ENCODE results near the gene ZNF205. TPM values are rescaled to one million over a fixed set of nuclear protein-coding genes. Genes with fewer than 3 reads are reported as not detected.

Gene ZNF205
- 8.4 TPM for polyA plus RNA-seq (2013, experiment 1 of 2)
- 8.1 TPM for polyA plus RNA-seq (2013, experiment 2 of 2)

DNA sequence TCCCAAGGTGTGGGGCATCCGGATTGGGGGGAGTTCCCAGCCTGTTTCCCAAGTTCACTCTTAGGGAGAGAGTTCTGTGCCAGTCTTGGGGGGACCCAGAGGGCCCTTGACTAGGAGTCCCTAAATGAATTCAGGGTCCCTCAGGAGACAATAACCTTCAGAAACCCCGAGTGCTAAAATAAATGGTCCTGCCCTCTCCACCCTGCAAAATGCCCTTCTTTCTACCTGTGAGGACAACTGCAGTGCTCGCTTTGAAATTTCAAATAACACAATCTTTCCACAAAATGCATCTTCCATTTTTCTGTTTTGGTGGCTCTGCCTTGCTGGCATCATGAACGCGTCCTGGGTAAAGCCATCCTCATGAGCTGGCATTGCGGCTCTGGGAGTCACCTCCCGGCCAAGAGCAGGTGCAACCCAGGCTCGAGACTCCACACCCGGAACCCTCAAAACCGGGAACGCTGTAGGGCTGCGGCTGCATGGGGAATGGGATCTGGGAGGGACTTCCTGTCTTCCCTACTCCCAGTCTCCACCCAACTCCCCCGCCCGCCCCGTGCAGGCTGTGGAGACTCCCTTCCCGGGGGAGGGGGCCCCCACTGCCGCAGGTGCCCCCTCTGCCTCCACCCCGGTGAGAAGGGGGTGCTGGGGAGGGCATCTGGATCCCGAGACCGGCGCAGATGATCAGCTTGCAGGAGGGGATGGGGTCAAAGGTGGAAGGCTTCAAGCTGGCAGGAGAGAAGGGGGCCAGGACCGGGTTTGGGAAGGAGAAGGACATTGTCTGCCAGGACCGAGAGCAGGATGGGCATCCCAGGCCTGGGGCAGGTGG lies at the start of gene ZNF205:
Gene ZNF205, plus strand, starts transcription at position 529 of the 823 bp plus-strand sequence. CDS start 845 bp downstream, outside the sequence.
- Histone ChIP-seq H3K36me3 (ENCODE audit: control insufficient read depth in 1 of 2, insufficient read depth in 2 of 2, low read depth in 1 of 2, low read length in 2 of 2) (peaks cover 19 to 22% of the 10 kb centered on the region in 2 experiments), H2BK12ac (ENCODE audit: low read length in 2 of 2) (no peak within 1 kb of the TSS), H3K9me3 (ENCODE audit: control insufficient read depth, low read length) (no peaks in the 10 kb centered on the region), H3K14ac (ENCODE audit: low read length in 2 of 2) (peak within 1 kb of the TSS in 1 of 2 experiments; percentile 84), H3K18ac (ENCODE audit: low read depth in 1 of 2, low read length in 2 of 2) (peak within 1 kb of the TSS; percentile 62 to 72), H4K91ac (ENCODE audit: low read length) (peak within 1 kb of the TSS; percentile 87), H3K4me1 (ENCODE audit: control insufficient read depth, insufficient read depth, low read depth, low read length) (peaks cover 24% of the 10 kb centered on the region), H3K9ac (ENCODE audit: low read length) (peak within 1 kb of the TSS; percentile 85), H2BK120ac (ENCODE audit: low read depth, low read length) (no peak within 1 kb of the TSS), H2BK15ac (ENCODE audit: low read depth, poor library complexity, severe bottlenecking) (no peak within 1 kb of the TSS), H3K23ac (ENCODE audit: low read length in 2 of 2) (peak within 1 kb of the TSS in 1 of 2 experiments; percentile 67), H3K4me2 (ENCODE audit: low read length, poor library complexity, severe bottlenecking) (peak within 1 kb of the TSS; percentile 79), H2AK5ac (ENCODE audit: low read length, severe bottlenecking) (peak within 1 kb of the TSS; percentile 23), H3K27ac (ENCODE audit: low read length, poor library complexity, severe bottlenecking) (no peak within 1 kb of the TSS), H3K4ac (ENCODE audit: low read depth in 1 of 2, low read length in 2 of 2) (peak within 1 kb of the TSS; percentile 89), H4K8ac (ENCODE audit: low read length) (peak within 1 kb of the TSS; percentile 93), H2AFZ (ENCODE audit: low read depth, low read length) (peak within 1 kb of the TSS; percentile 78), H3K27me3 (ENCODE audit: control insufficient read depth in 1 of 2, insufficient read depth in 1 of 2, low read length in 2 of 2) (no peaks in the 10 kb centered on the region), H2BK5ac (ENCODE audit: low read depth, low read length, poor library complexity, severe bottlenecking) (no peak within 1 kb of the TSS), H3K79me1 (replicated peaks; ENCODE audit: low read length, poor library complexity, severe bottlenecking) (peaks cover 39% of the 10 kb centered on the region), H3K4me3 (ENCODE audit: insufficient read depth in 1 of 2, low read depth in 1 of 2, low read length in 2 of 2) (peak within 1 kb of the TSS; percentile 73 to 94)
- 12% methylated on average over 17 of the region's 23 CpGs for WGBS
- peak; percentile 74 for DNase-seq

DNA sequence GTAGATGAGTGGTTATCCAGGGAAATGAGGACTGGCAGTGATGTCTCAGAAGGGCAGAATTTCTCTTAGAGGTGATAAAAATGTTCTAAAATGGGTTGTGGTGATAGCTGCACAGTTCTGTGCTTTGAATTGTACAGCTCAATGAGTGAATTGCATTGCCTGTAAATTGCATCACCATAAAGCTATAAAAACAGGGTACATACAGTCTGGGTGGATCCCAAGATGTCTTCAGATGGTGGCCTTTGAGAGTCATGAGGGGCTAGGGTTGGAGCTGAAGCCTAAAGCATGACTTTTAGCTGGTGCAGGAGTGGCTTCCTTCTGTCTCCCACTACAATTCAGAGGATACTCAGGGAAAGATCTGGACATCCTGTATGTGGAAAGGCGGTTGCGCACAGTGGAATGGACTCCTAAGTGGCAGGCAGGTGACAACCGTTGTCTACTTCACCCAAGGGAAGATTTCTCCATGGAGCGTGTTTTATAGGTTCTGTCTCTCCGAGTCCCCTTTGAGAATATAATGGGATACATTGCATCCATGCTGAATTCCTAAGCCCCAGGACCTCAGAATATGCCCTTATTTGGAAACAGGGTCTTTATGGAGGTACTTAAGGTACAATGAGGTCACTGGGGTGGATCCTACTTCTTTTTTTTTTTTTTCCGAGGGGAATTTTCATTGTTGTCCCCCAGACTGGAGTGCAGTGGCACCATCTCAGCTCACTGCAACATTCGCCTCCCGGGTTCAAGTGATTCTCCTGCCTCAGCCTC lies 48.6 kb upstream of the ZNF205 start:
- Histone ChIP-seq H2AFZ (ENCODE audit: low read depth, low read length) (no peak overlapping the region), H3K9ac (ENCODE audit: low read length) (no peak overlapping the region), H2BK5ac (ENCODE audit: low read depth, low read length, poor library complexity, severe bottlenecking) (no peak overlapping the region), H3K27me3 (ENCODE audit: control insufficient read depth in 1 of 2, insufficient read depth in 1 of 2, low read length in 2 of 2) (peaks cover 0 to 17% of the 10 kb centered on the region in 2 experiments), H2BK12ac (ENCODE audit: low read length in 2 of 2) (no peak overlapping the region), H3K18ac (ENCODE audit: low read depth in 1 of 2, low read length in 2 of 2) (no peak overlapping the region), H3K36me3 (ENCODE audit: control insufficient read depth in 1 of 2, insufficient read depth in 2 of 2, low read depth in 1 of 2, low read length in 2 of 2) (peaks cover 0 to 17% of the 10 kb centered on the region in 2 experiments), H3K14ac (ENCODE audit: low read length in 2 of 2) (no peak overlapping the region), H4K91ac (ENCODE audit: low read length) (no peak overlapping the region), H3K9me3 (ENCODE audit: control insufficient read depth, low read length) (no peaks in the 10 kb centered on the region), H3K79me1 (replicated peaks; ENCODE audit: low read length, poor library complexity, severe bottlenecking) (peaks cover 7% of the 10 kb centered on the region), H3K4me1 (ENCODE audit: control insufficient read depth, insufficient read depth, low read depth, low read length) (peaks cover 35% of the 10 kb centered on the region), H2BK15ac (ENCODE audit: low read depth, poor library complexity, severe bottlenecking) (no peak overlapping the region), H4K8ac (ENCODE audit: low read length) (no peak overlapping the region), H2AK5ac (ENCODE audit: low read length, severe bottlenecking) (no peak overlapping the region), H3K4me3 (ENCODE audit: insufficient read depth in 1 of 2, low read depth in 1 of 2, low read length in 2 of 2) (no peak overlapping the region), H3K23ac (ENCODE audit: low read length in 2 of 2) (no peak overlapping the region), H2BK120ac (ENCODE audit: low read depth, low read length) (no peak overlapping the region), H3K4ac (ENCODE audit: low read depth in 1 of 2, low read length in 2 of 2) (no peak overlapping the region), H3K4me2 (ENCODE audit: low read length, poor library complexity, severe bottlenecking) (no peak overlapping the region), H3K27ac (ENCODE audit: low read length, poor library complexity, severe bottlenecking) (no peak overlapping the region)
- no peak for DNase-seq
- WGBS, result 93% methylated on average over 7 of the region's 8 CpGs

GRCh38 chr16:3065069-3065741 lies 47.2 kb upstream of the ZNF205 start, which contains the start of gene IL32:
Gene IL32, plus strand, starts transcription at chr16:3065640. Its CDS starts 172 bp downstream, at chr16:3065812.
- Histone ChIP-seq H2BK5ac (ENCODE audit: low read depth, low read length, poor library complexity, severe bottlenecking) (no peak within 1 kb of the TSS), H3K9ac (ENCODE audit: low read length) (peak within 1 kb of the TSS; percentile 65), H3K4me1 (ENCODE audit: control insufficient read depth, insufficient read depth, low read depth, low read length) (peaks cover 27% of the 10 kb centered on the region), H2AK5ac (ENCODE audit: low read length, severe bottlenecking) (peak within 1 kb of the TSS; percentile 69), H3K23ac (ENCODE audit: low read length in 2 of 2) (no peak within 1 kb of the TSS), H2AFZ (ENCODE audit: low read depth, low read length) (peak within 1 kb of the TSS; percentile 3), H3K9me3 (ENCODE audit: control insufficient read depth, low read length) (no peaks in the 10 kb centered on the region), H3K18ac (ENCODE audit: low read depth in 1 of 2, low read length in 2 of 2) (peak within 1 kb of the TSS in 1 of 2 experiments; percentile 25), H2BK120ac (ENCODE audit: low read depth, low read length) (no peak within 1 kb of the TSS), H3K27ac (ENCODE audit: low read length, poor library complexity, severe bottlenecking) (no peak within 1 kb of the TSS), H2BK15ac (ENCODE audit: low read depth, poor library complexity, severe bottlenecking) (no peak within 1 kb of the TSS), H3K14ac (ENCODE audit: low read length in 2 of 2) (no peak within 1 kb of the TSS), H3K36me3 (ENCODE audit: control insufficient read depth in 1 of 2, insufficient read depth in 2 of 2, low read depth in 1 of 2, low read length in 2 of 2) (peaks cover 0 to 26% of the 10 kb centered on the region in 2 experiments), H3K79me1 (replicated peaks; ENCODE audit: low read length, poor library complexity, severe bottlenecking) (peaks cover 7% of the 10 kb centered on the region), H4K8ac (ENCODE audit: low read length) (peak within 1 kb of the TSS; percentile 16), H2BK12ac (ENCODE audit: low read length in 2 of 2) (peak within 1 kb of the TSS in 1 of 2 experiments; percentile 37), H3K4ac (ENCODE audit: low read depth in 1 of 2, low read length in 2 of 2) (peak within 1 kb of the TSS; percentile 26 to 57), H3K4me3 (ENCODE audit: insufficient read depth in 1 of 2, low read depth in 1 of 2, low read length in 2 of 2) (peak within 1 kb of the TSS; percentile 24 to 42), H4K91ac (ENCODE audit: low read length) (no peak within 1 kb of the TSS), H3K4me2 (ENCODE audit: low read length, poor library complexity, severe bottlenecking) (peak within 1 kb of the TSS; percentile 29), H3K27me3 (ENCODE audit: control insufficient read depth in 1 of 2, insufficient read depth in 1 of 2, low read length in 2 of 2) (peaks cover 0 to 17% of the 10 kb centered on the region in 2 experiments)
- peak; percentile 93 for DNase-seq
- WGBS, result 61% methylated on average over 11 of the region's 13 CpGs
